GM12891 (cell line): ENCODE measurements around the gene ESAM.

Source experiments
- POLR2A ChIP-seq: IDR thresholded peaks from 2 replicates; pipeline ENCODE4 v1.6.1; 2011; ENCODE audit warnings: low read depth, low read length, control low read depth
- POLR2AphosphoS5 ChIP-seq: IDR thresholded peaks from 2 replicates; pipeline ENCODE4 v1.6.1; 2011; ENCODE audit warnings: low read depth, low read length, control low read depth

DNA sequence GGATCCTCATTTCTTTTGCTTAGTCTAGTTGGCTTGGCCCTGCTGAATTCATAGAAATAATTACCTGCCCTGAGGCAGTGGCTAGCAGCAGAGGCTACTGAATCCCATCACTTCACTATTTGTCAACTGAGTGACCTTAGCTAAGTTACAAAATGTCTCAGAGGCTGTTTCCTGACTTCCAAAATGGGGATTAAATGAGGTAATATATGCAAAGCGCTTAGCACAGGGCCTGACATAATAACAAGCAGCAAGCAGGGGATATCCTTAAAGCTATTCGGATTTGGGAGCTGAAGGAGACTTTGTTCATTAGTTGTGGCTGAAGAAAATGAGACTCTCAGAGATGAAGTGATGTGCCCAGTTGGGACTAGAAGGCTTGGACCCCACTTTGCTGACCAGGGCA, 19.5 kb downstream of the ESAM start:
- TF ChIP-seq POLR2A (no peak), POLR2AphosphoS5 (no peak)
